Activated CD4-positive, CD25-positive, alpha-beta regulatory T cell treated with anti-CD3 and anti-CD28 coated beads, Interleukin-2, amount 50 U/mL, for 72 hours (primary cell): ENCODE results near the gene TLE1.
"Not testable (repeated sequence)": the region's sequence is repeated elsewhere in the genome, so short reads cannot be mapped to it uniquely, and the experiment has no call there.

Experiments used
- DNase-seq: peaks from one replicate; pipeline ENCODE4 v3.0.0; 2021

Gene TLE1

GRCh38 chr9:81652058-81652687 is 37.2 kb downstream of the TLE1 start:
- DNase-seq = no peak

GRCh38 chr9:81650586-81651515 is 38.5 kb downstream of the TLE1 start:
- DNase-seq = no peak

GRCh38 chr9:81649475-81650240 is 39.7 kb downstream of the TLE1 start:
- no peak for DNase-seq

GRCh38 chr9:81648891-81649290 is 40.5 kb downstream of the TLE1 start:
- no peak for DNase-seq

- DNase-seq = no peak
These were observed 43.0 kb downstream of the TLE1 start for GRCh38 chr9:81646337-81646736.

GRCh38 chr9:81644513-81644912 is 44.8 kb downstream of the TLE1 start:
- not testable (repeated sequence) for DNase-seq

- no peak for DNase-seq
These were observed 52.1 kb downstream of the TLE1 start for GRCh38 chr9:81637276-81637675.

- no peak for DNase-seq
These were observed 53.1 kb downstream of the TLE1 start for GRCh38 chr9:81636255-81636599.

- no peak for DNase-seq
These were observed 53.7 kb downstream of the TLE1 start for GRCh38 chr9:81635521-81636254.

- DNase-seq = no peak
These were observed 54.3 kb downstream of the TLE1 start for GRCh38 chr9:81634915-81635516.

- no peak for DNase-seq
These were observed 55.1 kb downstream of the TLE1 start for GRCh38 chr9:81633952-81634854.

GRCh38 chr9:81632599-81632998 is 56.7 kb downstream of the TLE1 start:
- DNase-seq = no peak

GRCh38 chr9:81631218-81631745 is 58.1 kb downstream of the TLE1 start:
- DNase-seq = no peak

GRCh38 chr9:81629440-81629839 is 59.9 kb downstream of the TLE1 start:
- DNase-seq = no peak

GRCh38 chr9:81628897-81629296 is 60.5 kb downstream of the TLE1 start:
- no peak for DNase-seq

- no peak for DNase-seq
These were observed 61.9 kb downstream of the TLE1 start for GRCh38 chr9:81627481-81627880.

GRCh38 chr9:81626511-81626910 is 62.8 kb downstream of the TLE1 start:
- no peak for DNase-seq

- no peak for DNase-seq
These were observed 63.4 kb downstream of the TLE1 start for GRCh38 chr9:81625969-81626368.

GRCh38 chr9:81623778-81624177 is 65.6 kb downstream of the TLE1 start:
- DNase-seq = no peak

- DNase-seq = no peak
These were observed 66.7 kb downstream of the TLE1 start for GRCh38 chr9:81622471-81623255.
